ENCODE results near the gene ADISSP.

ADISSP gene

DNA sequence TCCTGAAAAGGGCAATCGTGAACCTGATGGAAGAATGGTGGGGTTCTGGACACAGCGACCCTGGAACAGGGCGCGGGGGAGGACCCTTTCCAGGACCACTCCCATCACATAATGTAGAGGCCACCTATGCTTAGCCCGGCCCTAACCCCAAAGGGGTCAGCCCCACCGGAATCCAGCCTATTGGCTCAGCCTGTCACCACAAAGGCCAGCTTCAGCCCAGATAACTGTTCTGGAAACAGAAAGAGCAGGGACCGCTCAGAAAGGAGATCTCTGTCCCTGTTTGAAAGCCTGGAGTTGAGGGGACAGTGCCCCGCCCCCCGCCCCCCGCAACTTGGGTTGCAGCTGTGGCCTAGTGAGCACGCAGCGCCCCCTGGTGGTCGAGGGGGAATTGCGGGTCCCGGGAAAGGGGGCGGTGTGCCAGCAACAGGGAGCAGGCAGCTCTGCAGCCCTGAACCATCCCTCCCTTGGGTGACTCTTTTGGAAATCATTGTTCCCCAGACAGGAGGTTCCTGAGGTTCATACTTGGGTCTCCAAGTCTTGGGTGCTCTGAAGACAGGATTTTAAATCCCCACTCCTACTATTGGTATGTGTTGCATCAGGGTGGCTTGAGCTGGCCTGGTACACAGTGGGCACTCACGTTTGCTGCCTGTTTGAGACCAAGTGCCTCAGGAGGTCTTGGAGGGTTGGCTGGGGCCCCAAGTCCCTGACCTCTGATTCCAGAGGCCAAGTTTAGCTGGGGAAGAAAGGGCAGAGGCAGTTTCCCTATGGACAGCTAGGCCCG is 56.7 kb downstream of the ADISSP start:
- H3K9me3 Mint-ChIP-seq: no peaks in the 10 kb centered on the region
- H3K4me1 Mint-ChIP-seq: no peaks in the 10 kb centered on the region
- TF ChIP-seq, protein P1, sequence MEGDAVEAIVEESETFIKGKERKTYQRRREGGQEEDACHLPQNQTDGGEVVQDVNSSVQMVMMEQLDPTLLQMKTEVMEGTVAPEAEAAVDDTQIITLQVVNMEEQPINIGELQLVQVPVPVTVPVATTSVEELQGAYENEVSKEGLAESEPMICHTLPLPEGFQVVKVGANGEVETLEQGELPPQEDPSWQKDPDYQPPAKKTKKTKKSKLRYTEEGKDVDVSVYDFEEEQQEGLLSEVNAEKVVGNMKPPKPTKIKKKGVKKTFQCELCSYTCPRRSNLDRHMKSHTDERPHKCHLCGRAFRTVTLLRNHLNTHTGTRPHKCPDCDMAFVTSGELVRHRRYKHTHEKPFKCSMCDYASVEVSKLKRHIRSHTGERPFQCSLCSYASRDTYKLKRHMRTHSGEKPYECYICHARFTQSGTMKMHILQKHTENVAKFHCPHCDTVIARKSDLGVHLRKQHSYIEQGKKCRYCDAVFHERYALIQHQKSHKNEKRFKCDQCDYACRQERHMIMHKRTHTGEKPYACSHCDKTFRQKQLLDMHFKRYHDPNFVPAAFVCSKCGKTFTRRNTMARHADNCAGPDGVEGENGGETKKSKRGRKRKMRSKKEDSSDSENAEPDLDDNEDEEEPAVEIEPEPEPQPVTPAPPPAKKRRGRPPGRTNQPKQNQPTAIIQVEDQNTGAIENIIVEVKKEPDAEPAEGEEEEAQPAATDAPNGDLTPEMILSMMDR (IDR thresholded peaks at IDR 0.05): peak; percentile 98
- peaks cover 13% of the 10 kb centered on the region for H3K27me3 Mint-ChIP-seq (ENCODE audit: low read depth, poor library complexity)
- peak overlapping the region; percentile 44 for H3K27ac Mint-ChIP-seq
- peak; percentile 94 for DNase-seq
- no peaks in the 10 kb centered on the region for H3K36me3 Mint-ChIP-seq (ENCODE audit: low read depth)
- no peak overlapping the region for H3K4me3 Mint-ChIP-seq

DNA sequence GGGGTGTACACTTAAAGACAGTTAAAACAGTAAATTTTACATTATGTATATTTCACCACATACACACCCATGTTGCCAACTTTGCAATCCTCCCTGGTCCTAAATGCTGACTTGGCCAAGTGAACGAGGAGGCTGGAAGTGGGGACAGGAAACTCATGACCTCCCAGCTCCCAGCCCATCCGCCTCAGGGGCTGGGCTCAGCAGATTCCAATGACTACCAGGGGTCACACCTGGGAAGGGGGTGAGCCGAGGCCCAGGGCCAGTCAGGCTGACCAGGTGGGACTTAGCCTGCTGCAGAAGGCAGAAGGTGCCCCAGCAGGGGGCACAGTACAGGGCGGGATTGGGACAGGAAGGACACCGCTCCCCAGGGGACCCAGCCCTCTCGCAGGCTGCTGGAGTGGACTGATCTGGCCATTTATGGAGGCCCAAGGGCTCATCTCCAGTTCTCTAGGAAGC is 57.5 kb downstream of the ADISSP start:
- no peak for DNase-seq
- no peaks in the 10 kb centered on the region for H3K36me3 Mint-ChIP-seq (ENCODE audit: low read depth)
- no peaks in the 10 kb centered on the region for H3K4me1 Mint-ChIP-seq

DNA sequence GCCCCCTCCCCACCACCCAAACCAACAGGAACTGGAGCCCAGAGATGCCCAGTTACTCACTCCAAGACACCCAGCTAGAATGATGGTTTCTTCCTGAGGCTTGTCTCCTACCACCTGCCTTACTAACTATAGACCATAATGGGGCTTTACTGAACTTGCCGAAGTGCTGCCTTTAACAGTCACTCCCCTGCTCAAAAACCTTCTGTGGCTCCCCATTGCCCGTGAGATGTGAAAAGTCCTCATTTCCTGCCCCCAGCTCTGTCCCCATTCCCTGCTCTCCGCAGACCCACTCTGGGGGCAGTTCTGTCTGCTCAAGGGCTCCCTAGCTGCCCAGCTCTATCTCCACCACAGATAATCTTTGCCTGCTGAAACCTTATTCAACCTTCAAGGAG is 60.0 kb downstream of the ADISSP start:
- Mint-ChIP-seq H3K4me1 (no peaks in the 10 kb centered on the region), H3K27ac (no peak overlapping the region), H3K36me3 (ENCODE audit: low read depth) (no peaks in the 10 kb centered on the region), H3K27me3 (ENCODE audit: low read depth, poor library complexity) (peaks cover 9% of the 10 kb centered on the region), H3K9me3 (no peaks in the 10 kb centered on the region), H3K4me3 (no peak overlapping the region)
- DNase-seq: no peak
- TF ChIP-seq, protein P1 (IDR thresholded peaks at IDR 0.05): no peak

More for the DNA sequence above, 57.5 kb downstream of the ADISSP start:
- Mint-ChIP-seq H3K9me3 (no peaks in the 10 kb centered on the region), H3K4me3 (no peak overlapping the region), H3K27me3 (ENCODE audit: low read depth, poor library complexity) (peaks cover 8% of the 10 kb centered on the region), H3K27ac (no peak overlapping the region)
- TF ChIP-seq, protein P1 (IDR thresholded peaks at IDR 0.05): no peak

DNA sequence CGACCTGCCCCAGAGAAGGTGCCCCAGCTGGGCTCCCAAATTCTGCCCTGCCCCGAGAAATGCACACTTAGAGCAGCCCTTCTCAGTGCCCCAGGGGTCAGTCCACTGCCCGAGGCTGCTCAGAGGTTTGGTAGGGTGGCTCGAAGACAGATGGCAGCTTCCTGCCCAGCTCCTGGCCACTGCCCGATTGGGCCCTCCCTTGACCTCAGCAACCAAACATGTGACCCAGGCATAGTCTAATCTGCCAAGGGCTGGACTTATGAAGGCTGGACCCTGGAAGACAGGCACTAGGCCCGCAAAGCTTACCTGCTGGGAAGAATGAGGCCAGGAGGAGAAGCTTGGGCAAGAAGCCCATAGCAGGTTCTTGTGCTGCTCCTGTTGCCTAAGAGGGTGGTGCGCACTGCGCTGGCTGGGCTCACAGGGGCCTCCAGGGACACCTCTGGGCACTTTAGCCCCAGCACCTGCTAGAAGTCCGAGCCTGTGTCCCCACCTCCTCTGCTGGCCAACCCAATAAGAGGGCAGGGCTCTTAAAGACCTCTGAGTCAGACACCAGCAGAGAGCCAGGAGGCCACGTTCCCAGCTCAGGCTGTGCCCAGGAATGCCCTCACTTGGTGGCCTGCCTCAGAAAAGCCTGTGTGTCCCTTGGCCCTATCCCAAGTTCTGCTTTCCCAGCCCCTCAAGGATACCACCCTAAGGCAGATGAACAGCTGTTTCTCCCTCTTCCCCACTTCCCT is 60.6 kb downstream of the ADISSP start:
- Mint-ChIP-seq H3K9me3 (no peaks in the 10 kb centered on the region), H3K4me1 (no peaks in the 10 kb centered on the region), H3K27ac (no peak overlapping the region), H3K27me3 (ENCODE audit: low read depth, poor library complexity) (peaks cover 7% of the 10 kb centered on the region), H3K4me3 (no peak overlapping the region), H3K36me3 (ENCODE audit: low read depth) (no peaks in the 10 kb centered on the region)
- DNase-seq: no peak
- TF ChIP-seq, protein P1 (IDR thresholded peaks at IDR 0.05): no peak

DNA sequence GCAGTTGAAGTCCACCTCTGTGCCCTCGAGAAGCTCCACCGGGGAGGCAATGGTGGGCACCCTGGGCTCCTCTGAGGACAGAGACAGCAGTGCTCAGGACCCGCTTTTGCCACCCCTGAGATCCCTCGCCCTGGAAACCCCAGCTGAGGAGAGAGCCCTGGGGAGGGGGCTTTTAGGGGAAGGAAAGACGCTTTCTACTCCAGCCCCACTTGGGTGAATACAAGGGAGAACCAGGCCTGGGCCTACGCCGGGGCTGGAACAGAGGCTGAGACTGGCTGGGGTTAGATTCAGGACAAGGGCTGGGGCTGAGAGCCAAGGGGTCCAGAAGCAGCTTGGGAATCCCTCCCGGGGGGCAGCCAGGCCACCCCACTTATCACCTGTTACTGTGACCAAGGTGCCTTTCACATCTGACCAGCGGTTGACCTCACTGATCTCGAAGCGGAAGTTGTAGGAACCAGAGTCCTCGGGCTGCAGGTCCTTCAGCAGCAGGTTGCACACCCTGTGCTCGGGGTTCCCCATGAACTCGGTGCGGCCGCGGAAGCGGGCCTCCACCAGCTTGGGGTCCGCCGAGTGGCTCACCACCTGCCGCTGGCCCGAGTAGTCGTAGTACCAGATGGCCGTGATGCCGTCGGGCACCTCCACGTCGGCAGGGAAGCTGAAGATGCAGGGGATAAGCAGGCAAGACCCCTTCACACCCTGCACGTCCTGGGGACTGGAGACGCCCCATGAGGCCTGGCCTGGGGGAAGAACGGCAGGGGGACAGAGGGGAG is 61.4 kb downstream of the ADISSP start:
- TF ChIP-seq, protein P1 (IDR thresholded peaks at IDR 0.05): no peak
- no peaks in the 10 kb centered on the region for H3K4me1 Mint-ChIP-seq
- no peaks in the 10 kb centered on the region for H3K36me3 Mint-ChIP-seq (ENCODE audit: low read depth)
- DNase-seq: no peak
- no peak overlapping the region for H3K27ac Mint-ChIP-seq
- no peak overlapping the region for H3K4me3 Mint-ChIP-seq
- H3K27me3 Mint-ChIP-seq (ENCODE audit: low read depth, poor library complexity): peaks cover 5% of the 10 kb centered on the region
- no peaks in the 10 kb centered on the region for H3K9me3 Mint-ChIP-seq
